Endothelial cell of umbilical vein (primary cell): Measurements from ENCODE around the gene SLC7A10. TPM values are rescaled to one million over a fixed set of nuclear protein-coding genes. Genes with fewer than 3 reads are reported as not detected.

Experiments
- BruUV-seq: library from RNA; stranded (reverse); fragments of 400-500 nt; replicated peaks from 2 replicates; lab custom pipeline; 2021; lab: Mats Ljungman, UMichigan
- CTCF ChIA-PET: fragments of 300-600, 350-600 bp; sonication (Branson Sonifier 250); formaldehyde crosslinking; loops from one replicate; lab custom pipeline; 2021; ENCODE audit warnings: antibody characterized with exemption, inconsistent platforms; lab: Charles Lee
- POLR2A ChIA-PET: fragments of 300-600, 350-600 bp; sonication (Branson Sonifier 250); formaldehyde crosslinking; loops from one replicate; lab custom pipeline; 2021; ENCODE audit warnings: antibody characterized with exemption, inconsistent platforms; lab: Charles Lee
- DNase-seq: peaks from one replicate; pipeline ENCODE4 v3.0.0-alpha.2; 2011; ENCODE audit warnings: low read depth, low spot score
- FAIRE-seq: peaks from 2 replicates; lab custom pipeline; 2011; peaks lifted over from hg19 to GRCh38; lab: Jason Lieb, UNC
- H2AFZ ChIP-seq: 2 replicates; pipeline ENCODE4 v1.6.0; 2012; ENCODE audit warnings: low read depth, low read length, control low read depth, inconsistent platforms
- H3K27ac ChIP-seq: 2 replicates; pipeline ENCODE4 v1.5.1; 2011; ENCODE audit warnings: low read depth, mild to moderate bottlenecking, control low read depth, low read length, moderate library complexity; ENCODE audit not compliant: insufficient read depth
- H3K27me3 ChIP-seq, 2 experiments: 2 replicates each; pipeline versions ENCODE4 v1.6.0 to v1.6.1; 2011; ENCODE audit warnings: low read length in 2 of 2, mixed read lengths in 1 of 2; ENCODE audit not compliant: control insufficient read depth in 2 of 2, insufficient read depth in 2 of 2
- H3K36me3 ChIP-seq, 2 experiments: 2 replicates in 1 of 2; 3 replicates in 1 of 2; pipeline ENCODE4 v1.5.1; 2011; ENCODE audit warnings: low read length in 2 of 2, mild to moderate bottlenecking in 1 of 2, moderate library complexity in 1 of 2; ENCODE audit not compliant: control insufficient read depth in 2 of 2, insufficient read depth in 2 of 2; ENCODE audit errors: extremely low read depth in 1 of 2
- H3K4me1 ChIP-seq: 3 replicates; pipeline ENCODE4 v1.5.1; 2011; ENCODE audit warnings: mild to moderate bottlenecking, low read length; ENCODE audit not compliant: control insufficient read depth, insufficient read depth; ENCODE audit errors: extremely low read depth
- H3K4me2 ChIP-seq: 2 replicates; pipeline ENCODE4 v1.6.1; 2011; ENCODE audit warnings: low read length, control low read depth, mixed read lengths; ENCODE audit not compliant: insufficient read depth
- H3K4me3 ChIP-seq, 3 experiments: fragments of 200-600 bp in 1 of 3; sonication (generic), shearing (Covaris generic) in 1 of 3; replicated peaks in 1 of 3; 2 replicates each; pipeline ENCODE4 v1.5.1; 2011 to 2016; ENCODE audit warnings: control low read depth in 3 of 3, low read length in 3 of 3, mild to moderate bottlenecking in 2 of 3, inconsistent platforms in 1 of 3, low read depth in 1 of 3, moderate library complexity in 1 of 3; ENCODE audit not compliant: insufficient read depth in 1 of 3
- H3K79me2 ChIP-seq: 2 replicates; pipeline ENCODE4 v1.6.0; 2012; ENCODE audit warnings: low read length, inconsistent platforms; ENCODE audit not compliant: control insufficient read depth, insufficient read depth
- H3K9ac ChIP-seq: replicated peaks from 2 replicates; pipeline ENCODE3; 2011; ENCODE audit warnings: low read length, control low read depth; ENCODE audit not compliant: insufficient read depth; ENCODE audit errors: extremely low read depth
- H3K9me1 ChIP-seq: replicated peaks from 3 replicates; pipeline ENCODE4 v1.6.0; 2011; ENCODE audit warnings: mild to moderate bottlenecking, low read length; ENCODE audit not compliant: control insufficient read depth, insufficient read depth; ENCODE audit errors: extremely low read depth
- H3K9me3 ChIP-seq: replicated peaks from 2 replicates; pipeline ENCODE4 v1.5.1; 2012; ENCODE audit warnings: low read length, inconsistent platforms; ENCODE audit not compliant: control insufficient read depth, insufficient read depth
- H4K20me1 ChIP-seq: replicated peaks from 2 replicates; pipeline ENCODE3; 2011; ENCODE audit warnings: mild to moderate bottlenecking, low read length; ENCODE audit not compliant: control insufficient read depth, insufficient read depth; ENCODE audit errors: extremely low read depth
- CTCF ChIP-seq, 2 donors: IDR thresholded peaks; 1 replicate in 1 of 2; 2 replicates in 1 of 2; pipeline ENCODE4 v1.5.1; 2011; ENCODE audit warnings: low read length in 2 of 2, mild to moderate bottlenecking in 2 of 2, moderate library complexity in 2 of 2, control low read depth in 1 of 2, inconsistent platforms in 1 of 2, low read depth in 1 of 2; ENCODE audit not compliant: insufficient read depth in 1 of 2; ENCODE audit errors: extremely low read depth in 1 of 2
- EZH2 ChIP-seq: IDR thresholded peaks from 2 replicates; pipeline ENCODE4 v1.6.1; 2012; ENCODE audit warnings: borderline replicate concordance, low read depth, mild to moderate bottlenecking, moderate library complexity, low read length, inconsistent platforms; ENCODE audit not compliant: severe bottlenecking
- FOS ChIP-seq: IDR thresholded peaks from 2 replicates; pipeline ENCODE4 v1.6.1; 2011; ENCODE audit warnings: mild to moderate bottlenecking, low read length, moderate library complexity, borderline replicate concordance; ENCODE audit not compliant: insufficient read depth
- GATA2 ChIP-seq: IDR thresholded peaks from 2 replicates; pipeline ENCODE4 v1.7.0; 2011; ENCODE audit warnings: low read depth, mild to moderate bottlenecking, moderate library complexity, mixed read lengths, low read length; ENCODE audit not compliant: insufficient read length, insufficient read depth
- JUN ChIP-seq: IDR thresholded peaks from 2 replicates; pipeline ENCODE4 v1.6.1; 2011; ENCODE audit warnings: borderline replicate concordance, low read depth; ENCODE audit not compliant: insufficient read length, insufficient read depth
- MAX ChIP-seq: IDR thresholded peaks from 2 replicates; pipeline ENCODE4 v1.6.1; 2011; ENCODE audit not compliant: insufficient read depth, insufficient read length
- MYC ChIP-seq: IDR thresholded peaks from one replicate; pipeline ENCODE4 v1.6.1; 2011; ENCODE audit warnings: mild to moderate bottlenecking, low read depth, low read length
- POLR2A ChIP-seq: IDR thresholded peaks from 2 replicates; pipeline ENCODE4 v1.6.1; 2012; ENCODE audit warnings: low read depth, mild to moderate bottlenecking, control low read depth, low read length
- POLR2AphosphoS5 ChIP-seq: IDR thresholded peaks from 2 replicates; pipeline ENCODE4 v1.6.1; 2012; ENCODE audit warnings: low read depth, mild to moderate bottlenecking, control low read depth, low read length, moderate library complexity; ENCODE audit not compliant: insufficient read depth
- dilution Hi-C: fragments of 300-500 bp; cut with MboI; formaldehyde crosslinking; loops from one replicate; pipeline ENCODE4 v1.15.0; 2019; ENCODE audit warnings: low sequenced_read_pairs; ENCODE audit not compliant: extremely low pct_ligation_motif_present
- intact Hi-C: fragments of 100-400 bp; cut with micrococcal nuclease; formaldehyde crosslinking; loops from one replicate; pipeline ENCODE4 v1.10.0; 2022
- polyA plus RNA-seq, 4 experiments: library from polyadenylated mRNA; depleted of rRNA in 3 of 4; stranded (reverse) in 3 of 4; unstranded in 1 of 4; fragments of >200 nt; gene quantifications; 2 replicates each; pipeline versions ENCODE4 v1.2.1 to v1.2.3, GENCODE V29; 2011 to 2012; ENCODE audit warnings: missing spikeins in 1 of 4
- total RNA-seq: library from RNA; stranded (reverse); gene quantifications from 2 replicates; pipeline ENCODE4 v1.2.3, GENCODE V29; 2021

The SLC7A10 gene
- total and polyA plus RNA-seq, 2 donors (not counting 3 experiments of a cell fraction or from before 2014, with no cell fraction given), result not detected

GRCh38 chr19:33171916-33172359 is 53.7 kb downstream of the SLC7A10 start:
- dilution Hi-C loops (no loop called here), intact Hi-C loops (no loop called here)
- H3K27ac ChIP-seq, result no peak overlapping the region
- H3K36me3 ChIP-seq, result no peaks in the 10 kb centered on the region
- no peaks in the 10 kb centered on the region for H3K79me2 ChIP-seq
- H3K9me1 ChIP-seq, result no peaks in the 10 kb centered on the region
- H3K9me3 ChIP-seq, result no peaks in the 10 kb centered on the region
- POLR2A ChIA-PET, result no interaction called here
- H3K4me3 ChIP-seq, result no peak overlapping the region
- no peak overlapping the region for H3K4me2 ChIP-seq
- H3K4me1 ChIP-seq, result peaks cover 6% of the 10 kb centered on the region
- no TSS peak for BruUV-seq
- no peak for DNase-seq
- FAIRE-seq, result no peak
- no peaks in the 10 kb centered on the region for H4K20me1 ChIP-seq
- H3K27me3 ChIP-seq, result no peaks in the 10 kb centered on the region
- TF ChIP-seq POLR2A (no peak), CTCF (IDR thresholded peaks at IDR 0.05; ENCODE audit: extremely low read depth in 1 of 2, insufficient read depth in 1 of 2, low read depth in 1 of 2, low read length in 2 of 2) (no peak), GATA2 (no peak), MYC (no peak), MAX (no peak)
- CTCF ChIA-PET, result interaction anchor here (5.8 kb wide), 1 partner anchor 13 kb away, joined by 32 read pairs; no protein-coding TSS in a partner anchor
- no peak overlapping the region for H3K9ac ChIP-seq
- H2AFZ ChIP-seq, result no peak overlapping the region

GRCh38 chr19:33171222-33171795 is 54.3 kb downstream of the SLC7A10 start:
- peaks cover 6% of the 10 kb centered on the region for H3K4me1 ChIP-seq
- H2AFZ ChIP-seq, result no peak overlapping the region
- ChIA-PET POLR2A (no interaction called here), CTCF (interaction anchor here (0.9 to 1.1 kb wide), 2 partner anchors 13 to 46 kb away, joined by 4 to 5 read pairs; no protein-coding TSS in a partner anchor)
- H3K9me3 ChIP-seq, result no peaks in the 10 kb centered on the region
- no peaks in the 10 kb centered on the region for H3K36me3 ChIP-seq
- H3K27me3 ChIP-seq, result no peaks in the 10 kb centered on the region
- dilution Hi-C loops (no loop called here), intact Hi-C loops (no loop called here)
- no peak overlapping the region for H3K27ac ChIP-seq
- no TSS peak for BruUV-seq
- H3K9me1 ChIP-seq, result no peaks in the 10 kb centered on the region
- DNase-seq (no peak), FAIRE-seq (no peak)
- no peak overlapping the region for H3K4me2 ChIP-seq
- H3K79me2 ChIP-seq, result no peaks in the 10 kb centered on the region
- H4K20me1 ChIP-seq, result no peaks in the 10 kb centered on the region
- no peak overlapping the region for H3K9ac ChIP-seq
- no peak for TF ChIP-seq POLR2A
- TF ChIP-seq MAX, result no peak
- no peak for TF ChIP-seq POLR2AphosphoS5
- no peak for TF ChIP-seq CTCF (IDR thresholded peaks at IDR 0.05; ENCODE audit: extremely low read depth in 1 of 2, insufficient read depth in 1 of 2, low read depth in 1 of 2, low read length in 2 of 2)
- no peak for TF ChIP-seq EZH2
- TF ChIP-seq FOS, result no peak
- TF ChIP-seq MYC, result no peak
- TF ChIP-seq JUN, result no peak
- no peak for TF ChIP-seq GATA2
- H3K4me3 ChIP-seq, result no peak overlapping the region
